ENCODE measurements around the gene CCDC174. TPM values are rescaled to one million over a fixed set of nuclear protein-coding genes. Genes with fewer than 3 reads are reported as not detected.

CCDC174 gene
- total and polyA plus RNA-seq, 7 donors = 10.6 to 24.1 (median 13.5) TPM

GRCh38 chr3:14703128-14703750 lies 51.7 kb downstream of the CCDC174 start:
- no peaks in the 10 kb centered on the region for H3K36me3 ChIP-seq (ENCODE audit: insufficient read depth in 1 of 2, low read depth in 1 of 2)
- ATAC-seq (no peak), DNase-seq (no peak)
- WGBS, 3 donors = 87 to 93% (median 92%) methylated on average over 9 of the region's 9 CpGs
- peaks cover 5% of the 10 kb centered on the region for H3K9me3 ChIP-seq
- no peak overlapping the region for H3K4me3 ChIP-seq
- H3K27me3 ChIP-seq (ENCODE audit: insufficient read depth in 3 of 3, low read length in 2 of 3) = no peaks in the 10 kb centered on the region
- no peak overlapping the region for H3K27ac ChIP-seq
- no peaks in the 10 kb centered on the region for H3K4me1 ChIP-seq
- intact Hi-C loops (cut with DNase I) = no loop called here
- no peak for TF ChIP-seq CTCF (IDR thresholded peaks at IDR 0.05)

- no peaks in the 10 kb centered on the region for H3K36me3 ChIP-seq (ENCODE audit: insufficient read depth in 1 of 2, low read depth in 1 of 2)
- no peaks in the 10 kb centered on the region for H3K4me1 ChIP-seq
- no peaks in the 10 kb centered on the region for H3K27me3 ChIP-seq (ENCODE audit: insufficient read depth in 3 of 3, low read length in 2 of 3)
- TF ChIP-seq CTCF (IDR thresholded peaks at IDR 0.05) = no peak
- intact Hi-C loops (cut with DNase I) = no loop called here
- H3K27ac ChIP-seq = no peak overlapping the region
- no peak for DNase-seq
- H3K4me3 ChIP-seq = no peak overlapping the region
- peaks cover 8% of the 10 kb centered on the region for H3K9me3 ChIP-seq
- WGBS, 3 donors = 84 to 92% (median 86%) methylated on average over 3 of the region's 3 CpGs
- no peak for ATAC-seq
Observed at GRCh38 chr3:14703791-14704190, 52.2 kb downstream of the CCDC174 start.

- 51 to 61% (median 57%) methylated on average over 5 of the region's 5 CpGs for WGBS, 3 donors
- no peaks in the 10 kb centered on the region for H3K27me3 ChIP-seq (ENCODE audit: insufficient read depth in 3 of 3, low read length in 2 of 3)
- intact Hi-C loops (cut with DNase I) = no loop called here
- no peaks in the 10 kb centered on the region for H3K36me3 ChIP-seq (ENCODE audit: insufficient read depth in 1 of 2, low read depth in 1 of 2)
- H3K27ac ChIP-seq = no peak overlapping the region
- DNase-seq = no peak
- H3K9me3 ChIP-seq = peaks cover 8% of the 10 kb centered on the region
- no peak for TF ChIP-seq CTCF (IDR thresholded peaks at IDR 0.05)
- ATAC-seq = no peak
- H3K4me3 ChIP-seq = no peak overlapping the region
- H3K4me1 ChIP-seq = no peaks in the 10 kb centered on the region
Observed at GRCh38 chr3:14706096-14706495, 54.5 kb downstream of the CCDC174 start.

- WGBS, 3 donors = 45 to 68% (median 61%) methylated on average over 1 of the region's 1 CpG
- intact Hi-C loops (cut with DNase I) = no loop called here
Observed at GRCh38 chr3:14716591-14716990, 65.0 kb downstream of the CCDC174 start.

More at GRCh38 chr3:14716591-14716990, 65.0 kb downstream of the CCDC174 start:
- DNase-seq = no peak
- H3K9me3 ChIP-seq = peaks cover 5% of the 10 kb centered on the region
- no peaks in the 10 kb centered on the region for H3K27me3 ChIP-seq (ENCODE audit: insufficient read depth in 3 of 3, low read length in 2 of 3)
- no peak overlapping the region for H3K27ac ChIP-seq
- H3K4me3 ChIP-seq = no peak overlapping the region
- no peaks in the 10 kb centered on the region for H3K4me1 ChIP-seq
- H3K36me3 ChIP-seq (ENCODE audit: insufficient read depth in 1 of 2, low read depth in 1 of 2) = no peaks in the 10 kb centered on the region
- ATAC-seq = no peak
- TF ChIP-seq CTCF (IDR thresholded peaks at IDR 0.05) = no peak
